ENCODE data around the gene PFKL.
A peak's percentile ranks its signal among the peaks of the same experiment; 100 is the strongest.
"Not testable (repeated sequence)": the region's sequence is repeated elsewhere in the genome, so short reads cannot be mapped to it uniquely, and the experiment has no call there.

PFKL gene

GRCh38 chr21:44329971-44330681 is 30.3 kb downstream of the PFKL start:
- DNase-seq, result no peak

GRCh38 chr21:44330698-44331097 is 30.8 kb downstream of the PFKL start:
- DNase-seq, result no peak

GRCh38 chr21:44331209-44331608 is 31.4 kb downstream of the PFKL start:
- no peak for DNase-seq

DNA sequence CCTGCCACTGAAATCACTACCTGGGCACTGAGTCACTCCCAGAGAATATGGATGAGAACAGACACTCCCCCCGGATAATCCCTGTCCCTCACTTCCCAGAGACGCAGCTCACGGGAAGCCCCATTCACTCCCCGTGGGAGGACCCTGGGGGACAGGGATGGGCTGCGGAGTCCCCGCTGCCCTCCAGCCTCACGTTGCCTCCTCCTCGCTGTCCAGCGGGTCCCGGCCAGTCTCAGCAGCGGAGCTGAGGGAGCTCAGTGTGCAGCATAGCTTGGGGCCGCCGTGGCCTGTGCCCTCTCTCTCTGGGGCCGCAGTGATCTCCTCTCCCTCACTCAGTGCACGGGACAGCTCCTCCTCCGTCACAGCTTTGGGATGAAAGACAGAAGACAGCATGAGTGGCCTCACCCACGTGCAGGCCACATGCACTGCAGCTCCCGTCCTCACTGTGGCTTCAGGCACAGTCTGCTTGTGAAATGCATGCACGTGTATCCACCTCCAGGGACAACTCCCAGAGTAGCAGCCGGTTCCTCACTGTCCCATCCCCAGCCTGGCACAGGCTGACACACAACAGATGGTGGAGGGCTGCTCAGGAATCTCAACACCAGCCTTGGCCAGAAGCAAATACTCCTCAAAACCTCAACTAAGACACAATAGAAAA is 31.9 kb downstream of the PFKL start:
- no peak for DNase-seq

DNA sequence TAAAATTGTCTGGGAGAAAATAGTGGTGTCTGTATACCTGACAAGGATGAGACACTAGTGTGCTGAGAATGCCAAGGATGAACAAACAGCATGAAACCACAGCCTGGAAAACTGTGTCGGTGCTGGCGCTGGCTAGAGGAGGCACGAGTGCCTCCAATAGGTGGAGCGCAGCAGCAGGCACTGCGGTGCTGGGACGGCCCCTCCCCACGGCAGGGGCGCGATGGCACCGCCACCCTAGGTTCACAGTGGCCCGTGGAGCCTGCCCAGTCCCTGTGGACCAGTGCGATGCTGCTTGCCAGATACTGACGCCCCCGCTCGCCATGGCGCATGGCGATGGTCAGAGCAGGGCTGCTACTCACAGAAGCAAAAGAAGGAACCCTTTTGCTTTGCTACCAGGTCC is 32.5 kb downstream of the PFKL start:
- DNase-seq, result no peak

GRCh38 chr21:44332965-44333364 is 33.1 kb downstream of the PFKL start:
- no peak for DNase-seq

DNA sequence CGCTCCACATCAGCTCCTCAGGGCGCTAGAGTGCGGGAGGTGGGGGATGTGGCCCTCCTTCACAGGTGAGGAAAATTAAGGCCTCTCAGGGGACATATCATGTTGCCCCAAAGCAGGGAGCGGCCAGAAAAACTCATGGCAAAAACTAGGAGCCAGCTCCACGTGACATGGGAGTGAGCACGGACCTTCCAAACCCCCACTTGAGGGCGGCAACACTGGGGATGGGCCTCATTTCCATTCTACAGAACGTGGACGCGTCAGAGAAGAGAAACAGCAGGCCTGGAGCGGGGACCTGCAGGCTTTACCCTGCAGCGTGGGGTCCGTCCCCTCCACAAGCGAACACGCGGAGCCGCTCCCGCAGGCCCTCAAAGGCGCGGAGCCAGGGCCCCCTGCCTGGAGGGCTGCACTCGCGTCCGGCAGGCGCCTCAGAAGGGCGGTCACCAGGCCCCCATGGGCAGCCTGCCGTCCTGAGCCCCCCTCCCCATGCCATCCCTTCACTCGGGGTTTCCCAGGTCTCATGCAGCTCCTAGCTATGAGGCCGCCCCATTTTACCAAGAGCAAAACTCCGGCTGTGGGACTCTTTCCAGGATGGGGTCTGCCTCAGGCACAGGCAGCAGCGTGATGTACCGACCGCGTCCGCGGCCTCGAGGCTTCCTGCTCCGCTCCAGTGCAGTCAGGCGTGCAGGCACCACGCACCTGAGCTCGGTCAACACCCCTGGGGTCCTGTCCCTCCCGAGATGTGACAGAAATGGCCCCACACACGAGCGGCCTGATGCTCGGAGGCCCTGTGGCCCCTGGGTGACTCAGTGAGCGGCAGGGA is 33.9 kb downstream of the PFKL start:
- DNase-seq, result no peak

GRCh38 chr21:44334329-44335030 is 34.6 kb downstream of the PFKL start:
- DNase-seq, result no peak

GRCh38 chr21:44335266-44336059 is 35.6 kb downstream of the PFKL start:
- no peak for DNase-seq

DNA sequence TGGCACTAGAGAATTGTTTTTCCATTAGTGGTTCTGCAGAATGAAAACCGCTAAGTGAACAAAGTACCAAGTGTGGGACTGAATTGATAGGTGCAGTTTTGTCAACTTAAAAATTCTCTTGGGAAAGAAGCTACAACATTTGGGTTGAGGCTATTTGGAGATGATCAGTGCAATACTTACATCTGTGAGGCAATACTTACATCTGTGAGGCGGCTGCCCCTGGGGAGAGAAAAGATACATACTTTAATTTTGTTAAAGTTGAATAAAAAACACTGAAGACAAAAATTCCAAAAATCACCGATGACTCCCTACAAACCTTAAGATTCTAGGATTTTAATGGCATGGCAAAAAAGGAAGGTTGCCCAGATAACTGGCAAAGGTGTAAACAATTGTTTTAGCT is 37.6 kb downstream of the PFKL start:
- DNase-seq, result no peak

GRCh38 chr21:44337941-44338895 is 38.4 kb downstream of the PFKL start:
- DNase-seq, result peak; percentile 65

GRCh38 chr21:44338971-44339910 is 39.4 kb downstream of the PFKL start, which contains the start of gene CFAP410:
Gene CFAP410 (minus strand): TSS chr21:44339390. CDS start chr21:44339194, 196 bp downstream.
- DNase-seq, result peak; percentile 88

GRCh38 chr21:44341726-44342458 is 42.0 kb downstream of the PFKL start:
- DNase-seq, result not testable (repeated sequence)

DNA sequence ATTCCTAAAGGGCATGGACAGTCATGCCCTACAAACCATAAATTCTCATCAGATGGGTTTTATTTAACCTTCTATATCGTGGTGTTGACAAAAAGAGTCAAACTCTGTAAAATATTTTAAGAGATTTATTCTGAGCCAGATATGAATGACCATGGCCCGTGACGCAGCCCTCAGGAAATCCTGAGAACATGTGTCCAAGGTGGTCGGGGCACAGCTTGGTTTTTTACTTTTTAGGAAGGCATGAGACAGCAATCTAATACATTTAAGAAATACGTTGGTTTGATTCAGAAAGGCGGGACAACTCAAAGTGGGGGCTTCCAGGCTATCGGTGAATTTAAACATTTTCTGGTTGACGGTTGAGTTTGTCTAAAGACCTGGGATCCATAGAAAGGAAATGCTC is 43.1 kb downstream of the PFKL start:
- DNase-seq, result not testable (repeated sequence)

DNA sequence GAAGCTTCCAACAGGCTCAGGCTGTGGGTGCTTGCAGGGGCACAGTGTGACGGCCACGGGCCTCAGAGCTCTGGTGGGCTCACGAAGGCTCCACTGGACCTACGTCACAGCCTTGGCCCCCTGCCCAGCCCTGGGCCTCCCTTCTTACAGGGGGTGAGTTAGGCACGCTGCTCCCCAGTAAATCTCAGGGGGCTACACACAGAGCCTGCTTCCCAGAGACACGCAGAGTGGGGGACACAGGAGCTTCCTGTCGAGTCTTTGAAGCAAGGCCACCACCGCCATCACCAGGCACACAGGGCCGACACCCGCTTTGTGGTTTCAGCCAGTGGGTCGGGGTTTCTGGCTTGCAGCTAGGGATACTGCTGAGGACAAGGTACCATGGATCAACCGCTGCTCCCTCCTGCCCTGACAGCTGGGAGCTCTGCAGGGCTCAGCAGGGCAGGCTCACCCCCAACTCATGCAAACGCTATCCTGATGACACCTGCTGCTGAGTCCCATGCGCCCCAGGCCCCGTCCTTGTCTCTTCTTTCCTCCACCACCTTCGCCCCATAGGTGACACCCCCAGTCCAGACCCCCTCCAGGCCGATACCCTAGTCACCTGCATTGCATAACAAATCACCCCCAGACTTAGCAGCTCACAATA is 44.8 kb downstream of the PFKL start:
- DNase-seq, result no peak

GRCh38 chr21:44345495-44345894 is 45.6 kb downstream of the PFKL start:
- no peak for DNase-seq

- DNase-seq, result peak; percentile 58
Observed at GRCh38 chr21:44347911-44348451, 48.1 kb downstream of the PFKL start.

GRCh38 chr21:44348861-44349260 is 49.0 kb downstream of the PFKL start:
- DNase-seq, result no peak
